B cell (primary cell): ENCODE results near the gene FIG4. TPM values are rescaled to one million over a fixed set of nuclear protein-coding genes. Genes with fewer than 3 reads are reported as not detected.

Experiments used
- ATAC-seq: fragments of 200-7000 bp; cut with Tn5 transposase; one replicate; pipeline ENCODE4 v1.10.0; 2021; ENCODE audit warnings: low read depth, mild to moderate bottlenecking, moderate number of reproducible peaks, moderate library complexity
- CTCF ChIA-PET: fragments of 350-600 bp; sonication (Branson Sonifier 250); formaldehyde crosslinking; loops from one replicate; lab custom pipeline; 2021; ENCODE audit warnings: antibody characterized with exemption, inconsistent platforms; lab: Charles Lee
- POLR2A ChIA-PET: fragments of 350-600 bp; sonication (Branson Sonifier 250); formaldehyde crosslinking; loops from one replicate; lab custom pipeline; 2021; ENCODE audit warnings: antibody characterized with exemption; lab: Charles Lee
- DNase-seq: peaks from one replicate; pipeline ENCODE4 v3.0.0; 2013
- H2AFZ ChIP-seq: 2 replicates; pipeline ENCODE4 v1.6.1; 2012; ENCODE audit warnings: mild to moderate bottlenecking, low read depth, low read length; ENCODE audit not compliant: insufficient read depth, poor library complexity, severe bottlenecking
- H3K27ac ChIP-seq, 2 donors: 1 replicate in 1 of 2; 2 replicates in 1 of 2; pipeline ENCODE4 v1.5.1; 2012 to 2013; ENCODE audit warnings: low read length in 2 of 2, mild to moderate bottlenecking in 2 of 2, moderate library complexity in 1 of 2
- H3K27me3 ChIP-seq, 4 experiments: fragments of 200-600 bp in 1 of 4; sonication (generic) in 1 of 4; replicated peaks in 1 of 4; 1 replicate in 2 of 4; 2 replicates in 2 of 4; pipeline versions ENCODE4 v1.6.1 to v1.7.0; 2013 to 2016; ENCODE audit warnings: low read length in 3 of 4, mild to moderate bottlenecking in 2 of 4, mixed read lengths in 1 of 4, moderate library complexity in 1 of 4; ENCODE audit not compliant: insufficient read depth in 4 of 4, control insufficient read depth in 3 of 4; ENCODE audit errors: control extremely low read depth in 1 of 4
- H3K36me3 ChIP-seq, 2 experiments: replicated peaks in 1 of 2; 1 replicate in 1 of 2; 2 replicates in 1 of 2; pipeline versions ENCODE4 v1.6.1 to v1.7.1; 2013; ENCODE audit warnings: low read length in 1 of 2; ENCODE audit not compliant: insufficient read depth in 2 of 2, control insufficient read depth in 1 of 2; ENCODE audit errors: control extremely low read depth in 1 of 2, extremely low read depth in 1 of 2
- H3K4me1 ChIP-seq, 2 donors: fragments of 200-600 bp in 1 of 2; sonication (generic) in 1 of 2; 1 replicate in 1 of 2; 2 replicates in 1 of 2; pipeline versions ENCODE4 v1.5.1 to v1.6.1; 2013 to 2017; ENCODE audit warnings: low read length in 2 of 2; ENCODE audit not compliant: control insufficient read depth in 2 of 2, insufficient read depth in 2 of 2
- H3K4me2 ChIP-seq: replicated peaks from 2 replicates; pipeline ENCODE3; 2012; ENCODE audit warnings: mild to moderate bottlenecking, low read depth, low read length; ENCODE audit not compliant: poor library complexity, severe bottlenecking
- H3K4me3 ChIP-seq, 5 experiments: fragments of 200-600 bp in 1 of 5; sonication (generic) in 1 of 5; 1 replicate in 3 of 5; 2 replicates in 2 of 5; pipeline versions ENCODE4 v1.5.1 to v1.7.0; 2011 to 2016; ENCODE audit warnings: low read length in 4 of 5, mild to moderate bottlenecking in 4 of 5, low read depth in 2 of 5, control low read depth in 1 of 5, moderate library complexity in 1 of 5; ENCODE audit not compliant: insufficient read depth in 1 of 5; ENCODE audit errors: control extremely low read depth in 1 of 5, extremely low read depth in 1 of 5
- H3K79me2 ChIP-seq: fragments of 200-600 bp; sonication (generic); one replicate; pipeline ENCODE4 v1.6.0; 2016; ENCODE audit warnings: low read length; ENCODE audit not compliant: control insufficient read depth, insufficient read depth
- H3K9ac ChIP-seq: fragments of 200-600 bp; sonication (generic); 2 replicates; pipeline ENCODE4 v1.6.1; 2017; ENCODE audit warnings: mild to moderate bottlenecking, low read length, moderate library complexity
- H3K9me3 ChIP-seq, 3 donors: one replicate each; pipeline versions ENCODE4 v1.6.1 to v1.7.1; 2013; ENCODE audit warnings: low read length in 2 of 3; ENCODE audit not compliant: control insufficient read depth in 2 of 3, insufficient read depth in 1 of 3; ENCODE audit errors: control extremely low read depth in 1 of 3
- H4K20me1 ChIP-seq: 2 replicates; pipeline ENCODE4 v1.6.0; 2012; ENCODE audit warnings: mild to moderate bottlenecking, low read length; ENCODE audit not compliant: insufficient read depth, control insufficient read depth, poor library complexity, severe bottlenecking
- H3K27ac Mint-ChIP-seq: one replicate; pipeline ENCODE4 v1.8.0; 2021; ENCODE audit warnings: mixed read lengths
- H3K27me3 Mint-ChIP-seq: one replicate; pipeline ENCODE4 v1.8.0; 2021; ENCODE audit warnings: mixed read lengths
- H3K4me1 Mint-ChIP-seq: one replicate; pipeline ENCODE4 v1.8.0; 2021; ENCODE audit warnings: mixed read lengths
- H3K4me3 Mint-ChIP-seq: one replicate; pipeline ENCODE4 v1.8.0; 2021; ENCODE audit warnings: mixed read lengths
- H3K9me3 Mint-ChIP-seq: one replicate; pipeline ENCODE4 v1.8.0; 2022; ENCODE audit warnings: mixed read lengths; ENCODE audit not compliant: insufficient read depth
- EZH2 ChIP-seq: IDR thresholded peaks from 2 replicates; pipeline ENCODE4 v1.6.1; 2012; ENCODE audit warnings: borderline replicate concordance, low read depth, mild to moderate bottlenecking, moderate library complexity, low read length; ENCODE audit not compliant: insufficient read depth, poor library complexity, severe bottlenecking
- WGBS: methylation state at CpG from one replicate; pipeline ENCODE4 v1.1.5; 2013; ENCODE audit warnings: missing lambda C conversion rate; ENCODE audit not compliant: insufficient coverage; 5-methylcytosine and 5-hydroxymethylcytosine counted together
- intact Hi-C: fragments of 100-400 bp; cut with micrococcal nuclease; formaldehyde crosslinking; loops from one replicate; pipeline ENCODE4 v1.10.0; 2022
- polyA plus RNA-seq: library from polyadenylated mRNA; depleted of rRNA; stranded (reverse); fragments of >200 nt; gene quantifications from 2 replicates; pipeline ENCODE4 v1.2.3, GENCODE V29; 2012
- total RNA-seq, 2 donors: library from RNA; stranded (reverse); fragments of 120-200 nt in 1 of 2; gene quantifications; 1 replicate in 1 of 2; 2 replicates in 1 of 2; pipeline versions ENCODE4 v1.2.3 to v1.2.4, GENCODE V29; 2013 to 2022
- TF ChIP-seq, protein P1 (sequence below): fragments of 200-600 bp; IDR thresholded peaks from one replicate; pipeline ENCODE4 v1.8.0; 2022; ENCODE audit warnings: antibody characterized with exemption, mild to moderate bottlenecking

Gene FIG4
- total and polyA plus RNA-seq, 2 donors (not counting 1 experiment from before 2014, with no cell fraction given), result 28.2 to 31.5 TPM

DNA sequence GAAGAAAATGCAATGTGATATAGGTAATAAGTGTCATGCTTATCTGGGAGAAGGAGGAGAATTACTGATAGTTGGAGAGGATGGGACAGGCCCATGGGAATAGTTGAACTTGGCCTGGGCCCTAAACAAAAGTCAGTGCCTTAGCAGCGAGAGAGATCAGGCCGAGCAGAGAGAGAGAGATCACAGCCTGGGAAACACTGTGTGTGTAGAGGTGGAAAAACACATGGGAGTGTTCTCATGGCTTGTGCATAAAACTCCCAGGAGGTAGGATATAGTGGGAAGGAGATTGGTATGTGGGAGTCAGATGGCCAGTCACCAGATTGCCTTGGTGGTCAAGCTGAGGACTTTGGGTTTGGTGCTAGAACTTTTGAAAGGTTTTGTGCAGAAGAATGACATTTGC is 47.6 kb downstream of the FIG4 start:
- DNase-seq (no peak), ATAC-seq (no peak)
- H3K27ac ChIP-seq, result no peak overlapping the region
- intact Hi-C loops, result no loop called here
- peaks cover 7% of the 10 kb centered on the region for H3K4me1 Mint-ChIP-seq
- H3K79me2 ChIP-seq, result no peaks in the 10 kb centered on the region
- H4K20me1 ChIP-seq, result no peaks in the 10 kb centered on the region
- H3K4me3 Mint-ChIP-seq, result no peak overlapping the region
- H3K27ac Mint-ChIP-seq, result no peak overlapping the region
- POLR2A ChIA-PET, result no interaction called here
- CTCF ChIA-PET, result interaction anchor here (1.2 kb wide), 1 partner anchor 301 kb away, joined by 3 read pairs; no protein-coding TSS in a partner anchor
- H3K4me2 ChIP-seq, result no peak overlapping the region
- TF ChIP-seq EZH2, result no peak
- TF ChIP-seq, protein P1, sequence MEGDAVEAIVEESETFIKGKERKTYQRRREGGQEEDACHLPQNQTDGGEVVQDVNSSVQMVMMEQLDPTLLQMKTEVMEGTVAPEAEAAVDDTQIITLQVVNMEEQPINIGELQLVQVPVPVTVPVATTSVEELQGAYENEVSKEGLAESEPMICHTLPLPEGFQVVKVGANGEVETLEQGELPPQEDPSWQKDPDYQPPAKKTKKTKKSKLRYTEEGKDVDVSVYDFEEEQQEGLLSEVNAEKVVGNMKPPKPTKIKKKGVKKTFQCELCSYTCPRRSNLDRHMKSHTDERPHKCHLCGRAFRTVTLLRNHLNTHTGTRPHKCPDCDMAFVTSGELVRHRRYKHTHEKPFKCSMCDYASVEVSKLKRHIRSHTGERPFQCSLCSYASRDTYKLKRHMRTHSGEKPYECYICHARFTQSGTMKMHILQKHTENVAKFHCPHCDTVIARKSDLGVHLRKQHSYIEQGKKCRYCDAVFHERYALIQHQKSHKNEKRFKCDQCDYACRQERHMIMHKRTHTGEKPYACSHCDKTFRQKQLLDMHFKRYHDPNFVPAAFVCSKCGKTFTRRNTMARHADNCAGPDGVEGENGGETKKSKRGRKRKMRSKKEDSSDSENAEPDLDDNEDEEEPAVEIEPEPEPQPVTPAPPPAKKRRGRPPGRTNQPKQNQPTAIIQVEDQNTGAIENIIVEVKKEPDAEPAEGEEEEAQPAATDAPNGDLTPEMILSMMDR, result no peak
- H3K27me3 Mint-ChIP-seq, result no peaks in the 10 kb centered on the region
- no peak overlapping the region for H3K4me3 ChIP-seq
- peaks cover 0 to 3% (median 0%) of the 10 kb centered on the region in 3 donors for H3K9me3 ChIP-seq
- peaks cover 18 to 45% of the 10 kb centered on the region in 2 experiments for H3K36me3 ChIP-seq
- 96% methylated on average over 2 of the region's 2 CpGs for WGBS
- H3K9me3 Mint-ChIP-seq, result peaks cover 3% of the 10 kb centered on the region
- peaks cover 3% of the 10 kb centered on the region in 2 donors for H3K4me1 ChIP-seq
- no peak overlapping the region for H3K9ac ChIP-seq
- no peak overlapping the region for H2AFZ ChIP-seq
- H3K27me3 ChIP-seq, result no peaks in the 10 kb centered on the region

DNA sequence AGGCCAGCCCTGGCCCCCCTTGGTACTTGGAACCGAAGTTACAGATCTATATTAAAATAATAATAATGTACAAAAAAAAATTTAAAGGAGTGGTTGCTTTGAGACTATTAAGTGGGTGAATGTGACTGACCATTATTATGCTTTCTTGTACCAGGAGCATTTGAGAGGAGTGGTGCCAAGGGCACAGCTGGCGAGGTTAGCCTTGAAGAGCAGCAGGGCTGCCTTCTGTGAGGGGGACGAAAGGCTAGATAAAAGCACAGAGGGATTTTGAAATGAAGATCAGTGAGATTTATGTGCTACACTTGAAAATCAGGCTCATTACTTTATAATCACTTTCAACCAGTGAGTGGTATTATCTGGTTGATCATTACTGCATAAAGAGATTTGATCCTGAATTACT is 48.6 kb downstream of the FIG4 start:
- no peaks in the 10 kb centered on the region for H3K27me3 Mint-ChIP-seq
- no peak overlapping the region for H3K27ac Mint-ChIP-seq
- Histone ChIP-seq H3K9ac (no peak overlapping the region), H3K36me3 (peaks cover 18 to 52% of the 10 kb centered on the region in 2 experiments), H3K4me2 (no peak overlapping the region), H3K27ac (no peak overlapping the region), H2AFZ (no peak overlapping the region), H3K9me3 (peaks cover 0 to 3% (median 0%) of the 10 kb centered on the region in 3 donors), H3K79me2 (no peaks in the 10 kb centered on the region), H3K4me1 (peaks cover 4% of the 10 kb centered on the region in 2 donors), H3K4me3 (no peak overlapping the region), H3K27me3 (no peaks in the 10 kb centered on the region), H4K20me1 (no peaks in the 10 kb centered on the region)
- peaks cover 11% of the 10 kb centered on the region for H3K4me1 Mint-ChIP-seq
- intact Hi-C loops, result no loop called here
- POLR2A ChIA-PET, result interaction anchor here (0.6 kb wide), 1 partner anchor 379 kb away, joined by 3 read pairs; no protein-coding TSS in a partner anchor
- no CpG with 5 or more reads among the region's 3 CpGs for WGBS
- peaks cover 3% of the 10 kb centered on the region for H3K9me3 Mint-ChIP-seq
- TF ChIP-seq EZH2, result no peak
- TF ChIP-seq, protein P1, result no peak
- DNase-seq, result no peak
- H3K4me3 Mint-ChIP-seq, result no peak overlapping the region
- ATAC-seq, result no peak
- CTCF ChIA-PET, result interaction anchor here (1.0 to 1.1 kb wide), 2 partner anchors 35 to 300 kb away, joined by 4 to 5 read pairs; no protein-coding TSS in a partner anchor
